Measurements from ENCODE around the gene SLC18A2. TPM values are rescaled to one million over a fixed set of nuclear protein-coding genes. Genes with fewer than 3 reads are reported as not detected.
A peak's percentile ranks its signal among the peaks of the same experiment; 100 is the strongest.

Gene SLC18A2
- total and polyA plus RNA-seq, 9 of the 15 experiments (the other 6 are each of a cell fraction or from before 2014, with no cell fraction given): 0.03 to 5.4 (median 0.40) TPM

DNA sequence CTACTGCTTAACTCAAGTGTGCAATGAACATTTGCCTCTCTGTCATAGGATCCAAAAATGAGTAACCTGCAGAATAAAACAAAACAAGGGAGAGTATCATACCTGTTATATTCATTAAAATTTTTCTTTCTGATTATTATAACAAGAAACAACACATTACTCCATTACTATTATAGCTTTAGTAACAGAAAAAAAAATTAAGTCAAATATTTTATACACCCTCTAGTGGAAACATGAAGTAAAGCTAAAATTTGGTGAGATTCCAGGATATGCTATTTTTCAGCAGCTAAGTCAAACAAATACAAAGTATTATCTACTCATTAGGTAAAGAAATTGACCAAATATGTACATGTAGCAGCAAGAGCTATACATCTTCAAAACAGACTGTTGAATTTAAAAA, 78.0 kb downstream of the SLC18A2 start:
- Histone ChIP-seq H2AFZ (ENCODE audit: low read depth, low read length) (no peak overlapping the region), H3K36me3 (ENCODE audit: control insufficient read depth, insufficient read depth, low read length) (peaks cover 47% of the 10 kb centered on the region), H4K20me1 (replicated peaks; ENCODE audit: control insufficient read depth, insufficient read depth, low read length) (peaks cover 6% of the 10 kb centered on the region; the same call in 1 of the 2 replicates), H3K4me1 (replicated peaks in 1 of 2; ENCODE audit: control insufficient read depth in 2 of 2, insufficient read depth in 2 of 2, low read length in 2 of 2) (no peaks in the 10 kb centered on the region), H3K79me2 (ENCODE audit: control insufficient read depth, insufficient read depth, low read length) (peaks cover 75% of the 10 kb centered on the region), H3K4me3 (no peak overlapping the region), H3K4me2 (ENCODE audit: insufficient read depth, low read length) (no peak overlapping the region), H3K9me1 (ENCODE audit: control insufficient read depth, insufficient read depth, low read length) (no peaks in the 10 kb centered on the region), H3K9me3 (replicated peaks; ENCODE audit: control insufficient read depth, insufficient read depth, low read depth, low read length) (no peaks in the 10 kb centered on the region), H3K27me3 (ENCODE audit: control insufficient read depth in 2 of 2, insufficient read depth in 2 of 2, low read length in 2 of 2) (no peaks in the 10 kb centered on the region), H3K9ac (ENCODE audit: insufficient read depth in 1 of 2, low read depth in 2 of 2, low read length in 2 of 2) (no peak overlapping the region), H3K27ac (ENCODE audit: extremely low read depth, low read depth, low read length) (no peak overlapping the region)
- no TSS peak for BruUV-seq (replicated peaks)
- POLR2A ChIA-PET: interaction anchor here (0.7 to 1.0 kb wide), 2 partner anchors 10 to 92 kb away, joined by 3 read pairs; no protein-coding TSS in a partner anchor
- in situ Hi-C loops (cut with MboI) (no loop called here), intact Hi-C loops (cut with micrococcal nuclease) (no loop called here)
- FAIRE-seq (no peak), DNase-seq (ENCODE audit: extremely low read depth in 1 of 4, low spot score in 3 of 4) (no peak), ATAC-seq (no peak)
- TF ChIP-seq RHOXF2B (CRISPR knock-in tag; conservative IDR thresholded peaks at IDR 0.05): no peak
- TF ChIP-seq CTCF (IDR thresholded peaks at IDR 0.05 in 2 of 3, conservative IDR thresholded peaks at IDR 0.05 in 1 of 3; ENCODE audit: insufficient read depth in 2 of 3, low read depth in 1 of 3, low read length in 3 of 3): peak in 1 of 3 experiments; percentile 26; a peak in 2 of 6 replicates
- TF ChIP-seq PCBP1 (IDR thresholded peaks at IDR 0.05; ENCODE audit: low read depth, low read length, poor library complexity, severe bottlenecking): no peak
- TF ChIP-seq SNRNP70 (optimal IDR thresholded peaks at IDR 0.05; ENCODE audit: low read depth, low read length): no peak
- TF ChIP-seq NKRF (IDR thresholded peaks at IDR 0.05; ENCODE audit: borderline replicate concordance): no peak
- CTCF ChIA-PET (ENCODE audit: low intra/inter-chr PET ratio): interaction anchor here (0.5 to 3.6 kb wide), 3 partner anchors 92 to 365 kb away, joined by 3 to 57 read pairs (median 23); no protein-coding TSS in a partner anchor
